Tibial artery (tissue), 4 donors: ENCODE data around the gene SQSTM1.

Source experiments
- DNase-seq, 2 donors: peaks; one replicate each; pipeline ENCODE4 v3.0.0-alpha.2; 2019
- H3K27ac ChIP-seq, 2 donors: fragments of 200-600 bp; sonication (generic) in 1 of 2; 1 replicate in 1 of 2; 2 replicates in 1 of 2; pipeline ENCODE4 v1.5.1; 2018 to 2019; ENCODE audit warnings: mild to moderate bottlenecking in 1 of 2
- H3K27me3 ChIP-seq, 2 donors: fragments of 200-600 bp; sonication (generic) in 1 of 2; one replicate each; pipeline versions ENCODE4 v1.5.1 to v1.6.0; 2016 to 2019
- H3K36me3 ChIP-seq, 3 donors: fragments of 200-600 bp; sonication (generic) in 2 of 3; one replicate each; pipeline ENCODE4 v1.5.1; 2016 to 2019; ENCODE audit warnings: mild to moderate bottlenecking in 2 of 3
- H3K4me1 ChIP-seq, 4 donors: fragments of 200-600 bp; sonication (generic) in 2 of 4; 1 replicate in 3 of 4; 2 replicates in 1 of 4; pipeline ENCODE4 v1.5.1; 2016 to 2019
- H3K4me3 ChIP-seq, 2 donors: fragments of 200-600 bp; sonication (generic) in 1 of 2; 1 replicate in 1 of 2; 2 replicates in 1 of 2; pipeline ENCODE4 v1.5.1; 2018 to 2019; ENCODE audit warnings: mild to moderate bottlenecking in 2 of 2
- H3K9me3 ChIP-seq, 3 donors: fragments of 200-600 bp; sonication (generic) in 1 of 3; one replicate each; pipeline ENCODE4 v1.5.1; 2016 to 2019
- CTCF ChIP-seq, 2 experiments: fragments of 200-600 bp in 1 of 2; fragments of 450-650 bp in 1 of 2; IDR thresholded peaks; one replicate each; pipeline ENCODE4 v1.5.1; 2017 to 2019; ENCODE audit warnings: antibody characterized with exemption in 2 of 2, mild to moderate bottlenecking in 1 of 2, moderate library complexity in 1 of 2
- intact Hi-C: fragments of 100-400 bp; cut with DNase I; formaldehyde crosslinking; loops from one replicate; pipeline ENCODE4 v1.15.0; 2023; ENCODE audit warnings: low total_unique reads

Gene SQSTM1

GRCh38 chr5:179776411-179776938 is 44.2 kb upstream of the SQSTM1 start:
- Histone ChIP-seq H3K27me3 (no peaks in the 10 kb centered on the region), H3K9me3 (no peaks in the 10 kb centered on the region), H3K4me3 (no peak overlapping the region), H3K36me3 (peaks cover 57 to 95% (median 81%) of the 10 kb centered on the region in 3 donors), H3K27ac (no peak overlapping the region), H3K4me1 (no peaks in the 10 kb centered on the region)
- no peak for TF ChIP-seq CTCF (IDR thresholded peaks at IDR 0.05)
- intact Hi-C loops = no loop called here
- DNase-seq = no peak

DNA sequence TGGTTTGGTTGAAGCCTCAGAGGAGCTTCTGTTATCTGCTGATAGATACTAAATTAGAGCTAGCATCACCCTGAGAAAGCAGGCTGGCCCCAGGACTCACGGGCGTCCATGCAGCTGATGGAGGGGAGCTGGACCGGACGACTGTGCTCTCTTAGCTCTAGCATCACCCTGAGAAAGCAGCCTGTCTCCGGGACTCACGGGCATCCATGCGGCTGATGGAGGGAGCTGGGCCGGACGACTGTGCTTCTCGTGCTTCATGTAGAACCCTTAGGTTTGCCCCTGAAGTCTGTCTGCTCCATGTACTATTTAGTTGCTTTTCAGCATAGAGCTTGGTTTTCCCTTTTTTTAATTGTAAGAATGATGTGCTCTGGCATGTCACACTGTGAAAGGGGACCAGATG is 43.2 kb upstream of the SQSTM1 start:
- H3K27ac ChIP-seq = no peak overlapping the region
- no peak for TF ChIP-seq CTCF (IDR thresholded peaks at IDR 0.05)
- no peaks in the 10 kb centered on the region for H3K9me3 ChIP-seq
- peaks cover 47 to 85% (median 75%) of the 10 kb centered on the region in 3 donors for H3K36me3 ChIP-seq
- H3K27me3 ChIP-seq = no peaks in the 10 kb centered on the region
- H3K4me1 ChIP-seq = no peaks in the 10 kb centered on the region
- no peak overlapping the region for H3K4me3 ChIP-seq
- no peak for DNase-seq
- intact Hi-C loops = no loop called here

DNA sequence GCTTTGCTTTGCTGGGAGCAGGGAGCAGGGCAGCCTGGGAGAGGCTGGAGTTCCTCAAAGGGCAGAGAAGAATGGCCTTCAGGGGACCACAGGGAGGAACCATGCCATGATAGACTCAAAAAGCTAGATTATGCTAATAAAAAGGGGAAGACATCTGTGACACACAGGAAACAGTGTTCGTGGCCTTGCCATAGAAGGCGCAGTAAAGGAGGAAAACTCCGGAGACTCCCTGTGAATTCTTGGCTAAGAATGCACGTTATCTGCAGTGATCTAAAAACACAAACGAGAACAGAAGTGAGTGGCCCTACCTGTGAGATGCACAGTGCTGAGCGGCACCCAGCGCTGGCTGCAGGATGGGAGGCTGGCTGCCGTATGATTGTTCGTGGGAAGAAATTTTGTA is 42.8 kb upstream of the SQSTM1 start:
- intact Hi-C loops = no loop called here
- Histone ChIP-seq H3K4me3 (no peak overlapping the region), H3K36me3 (peaks cover 43 to 80% (median 70%) of the 10 kb centered on the region in 3 donors), H3K4me1 (no peaks in the 10 kb centered on the region), H3K9me3 (no peaks in the 10 kb centered on the region), H3K27me3 (no peaks in the 10 kb centered on the region), H3K27ac (no peak overlapping the region)
- no peak for DNase-seq
- no peak for TF ChIP-seq CTCF (IDR thresholded peaks at IDR 0.05)

GRCh38 chr5:179778591-179778990 is 42.1 kb upstream of the SQSTM1 start:
- H3K27ac ChIP-seq = no peak overlapping the region
- H3K4me1 ChIP-seq = no peaks in the 10 kb centered on the region
- no peak overlapping the region for H3K4me3 ChIP-seq
- H3K36me3 ChIP-seq = peaks cover 36 to 73% (median 63%) of the 10 kb centered on the region in 3 donors
- no peak for TF ChIP-seq CTCF (IDR thresholded peaks at IDR 0.05)
- intact Hi-C loops = no loop called here
- no peaks in the 10 kb centered on the region for H3K9me3 ChIP-seq
- DNase-seq = no peak
- H3K27me3 ChIP-seq = no peaks in the 10 kb centered on the region

DNA sequence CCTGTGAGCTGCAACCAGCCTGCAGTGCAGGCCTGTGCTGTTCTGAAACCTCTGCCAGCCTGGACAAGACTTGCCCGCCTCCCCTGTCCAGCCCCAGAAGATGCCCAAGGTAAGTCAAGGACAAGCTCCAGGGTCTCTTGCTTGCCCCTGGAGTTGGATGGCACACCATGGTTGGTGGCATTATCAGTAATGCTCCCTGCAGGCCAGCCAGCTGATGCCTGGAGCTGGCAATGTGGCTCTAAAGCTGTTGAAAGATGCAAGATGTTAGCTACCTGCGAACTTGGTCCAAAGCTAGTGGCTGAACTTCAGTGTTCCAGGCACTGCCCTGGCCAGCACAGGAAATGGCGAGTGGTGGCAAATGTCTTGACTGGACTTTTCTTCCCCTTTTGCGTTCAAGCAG is 40.9 kb upstream of the SQSTM1 start:
- Histone ChIP-seq H3K27ac (no peak overlapping the region), H3K36me3 (peaks cover 24 to 61% (median 51%) of the 10 kb centered on the region in 3 donors), H3K9me3 (no peaks in the 10 kb centered on the region), H3K4me1 (no peaks in the 10 kb centered on the region), H3K27me3 (no peaks in the 10 kb centered on the region), H3K4me3 (no peak overlapping the region)
- intact Hi-C loops = no loop called here
- no peak for TF ChIP-seq CTCF (IDR thresholded peaks at IDR 0.05)
- no peak for DNase-seq

DNA sequence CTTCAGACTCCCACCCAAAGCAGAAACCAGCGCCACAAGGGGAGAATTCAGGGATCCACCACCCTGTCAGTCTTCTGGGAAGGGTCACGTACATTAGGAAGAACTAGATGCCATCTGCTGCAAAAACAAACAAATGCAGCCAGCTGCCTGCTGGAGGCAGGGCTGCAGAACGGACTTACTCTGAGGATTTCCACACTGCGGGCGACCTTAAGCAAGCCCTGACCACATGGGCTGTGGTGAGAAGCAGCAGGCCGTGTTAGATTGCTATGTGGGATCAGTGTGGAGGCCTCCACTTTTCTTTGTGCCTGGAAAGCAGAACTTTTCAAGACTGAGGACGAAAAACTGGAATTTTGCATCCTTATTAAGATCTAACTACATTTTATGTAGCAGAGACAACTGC is 40.3 kb upstream of the SQSTM1 start:
- H3K4me3 ChIP-seq = no peak overlapping the region
- H3K36me3 ChIP-seq = peaks cover 20 to 56% (median 48%) of the 10 kb centered on the region in 3 donors
- H3K27me3 ChIP-seq = no peaks in the 10 kb centered on the region
- no peaks in the 10 kb centered on the region for H3K9me3 ChIP-seq
- intact Hi-C loops = no loop called here
- no peak overlapping the region for H3K27ac ChIP-seq
- no peaks in the 10 kb centered on the region for H3K4me1 ChIP-seq
- no peak for TF ChIP-seq CTCF (IDR thresholded peaks at IDR 0.05)
- DNase-seq = no peak
